Jurkat, Clone E6-1 (cell line): ENCODE measurements around the gene ARHGAP31.
"Not testable (repeated sequence)": the region's sequence is repeated elsewhere in the genome, so short reads cannot be mapped to it uniquely, and the experiment has no call there.

ENCODE experiments used
- DNase-seq: peaks from one replicate; pipeline ENCODE4 v3.0.0-alpha.2; 2011; ENCODE audit warnings: low read depth, low spot score
- H3K4me3 ChIP-seq: 2 replicates; pipeline ENCODE4 v1.5.1; 2011; ENCODE audit warnings: mild to moderate bottlenecking, low read length, control low read depth, moderate library complexity

ARHGAP31 gene

GRCh38 chr3:119294696-119295671 lies 801 bp downstream of the ARHGAP31 start:
- peak overlapping the region; percentile 60 for H3K4me3 ChIP-seq
- peak; percentile 63 for DNase-seq

GRCh38 chr3:119295816-119296726 lies 1.9 kb downstream of the ARHGAP31 start:
- DNase-seq, result peak; percentile 79
- no peak overlapping the region for H3K4me3 ChIP-seq

- no peak overlapping the region for H3K4me3 ChIP-seq
- no peak for DNase-seq
Observed at GRCh38 chr3:119296727-119297122, 2.5 kb downstream of the ARHGAP31 start.

GRCh38 chr3:119297169-119297568 lies 3.0 kb downstream of the ARHGAP31 start:
- DNase-seq, result no peak
- no peak overlapping the region for H3K4me3 ChIP-seq

- DNase-seq, result no peak
- H3K4me3 ChIP-seq, result no peak overlapping the region
Observed at GRCh38 chr3:119298565-119298941, 4.4 kb downstream of the ARHGAP31 start.

- DNase-seq, result no peak
- H3K4me3 ChIP-seq, result no peak overlapping the region
Observed at GRCh38 chr3:119300991-119301391, 6.8 kb downstream of the ARHGAP31 start.

GRCh38 chr3:119301662-119302061 lies 7.5 kb downstream of the ARHGAP31 start:
- no peak for DNase-seq
- no peak overlapping the region for H3K4me3 ChIP-seq

- no peak for DNase-seq
- H3K4me3 ChIP-seq, result no peak overlapping the region
Observed at GRCh38 chr3:119302697-119303551, 8.7 kb downstream of the ARHGAP31 start.

- no peak for DNase-seq
- H3K4me3 ChIP-seq, result no peak overlapping the region
Observed at GRCh38 chr3:119304201-119304713, 10.1 kb downstream of the ARHGAP31 start.

- no peak for DNase-seq
- H3K4me3 ChIP-seq, result no peak overlapping the region
Observed at GRCh38 chr3:119305286-119305685, 11.1 kb downstream of the ARHGAP31 start.

GRCh38 chr3:119306378-119306777 lies 12.2 kb downstream of the ARHGAP31 start:
- H3K4me3 ChIP-seq, DNase-seq: not testable (repeated sequence)

GRCh38 chr3:119308355-119308754 lies 14.2 kb downstream of the ARHGAP31 start:
- no peak for DNase-seq
- no peak overlapping the region for H3K4me3 ChIP-seq

- no peak for DNase-seq
- H3K4me3 ChIP-seq, result no peak overlapping the region
Observed at GRCh38 chr3:119309591-119309990, 15.4 kb downstream of the ARHGAP31 start.

- H3K4me3 ChIP-seq, result no peak overlapping the region
- DNase-seq, result no peak
Observed at GRCh38 chr3:119310071-119310470, 15.9 kb downstream of the ARHGAP31 start.

GRCh38 chr3:119311081-119311925 lies 17.1 kb downstream of the ARHGAP31 start:
- H3K4me3 ChIP-seq, result no peak overlapping the region
- DNase-seq, result no peak

GRCh38 chr3:119313461-119313860 lies 19.3 kb downstream of the ARHGAP31 start:
- H3K4me3 ChIP-seq, result no peak overlapping the region
- DNase-seq, result no peak

- no peak for DNase-seq
- no peak overlapping the region for H3K4me3 ChIP-seq
Observed at GRCh38 chr3:119314821-119315220, 20.6 kb downstream of the ARHGAP31 start.
